ENCODE data around the gene GPX3.

Gene GPX3

DNA sequence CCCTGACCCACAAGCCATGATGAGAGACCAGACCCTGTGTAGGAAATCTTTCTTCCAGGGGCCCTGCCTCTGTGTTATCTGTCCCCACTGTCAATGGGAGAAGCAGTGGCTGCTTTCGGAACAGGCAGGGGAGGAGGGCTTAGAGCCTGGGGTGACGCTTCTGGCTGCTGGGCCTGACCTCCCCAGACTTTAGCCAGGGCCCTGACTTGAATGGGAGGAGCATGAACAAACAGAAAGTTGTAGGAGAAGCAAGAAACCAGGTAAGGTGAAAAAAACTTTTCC lies 12.2 kb upstream of the GPX3 start:
- DNase-seq (ENCODE audit: low read depth, low spot score) = no peak
- no peak overlapping the region for H3K4me3 ChIP-seq (ENCODE audit: low read length)

DNA sequence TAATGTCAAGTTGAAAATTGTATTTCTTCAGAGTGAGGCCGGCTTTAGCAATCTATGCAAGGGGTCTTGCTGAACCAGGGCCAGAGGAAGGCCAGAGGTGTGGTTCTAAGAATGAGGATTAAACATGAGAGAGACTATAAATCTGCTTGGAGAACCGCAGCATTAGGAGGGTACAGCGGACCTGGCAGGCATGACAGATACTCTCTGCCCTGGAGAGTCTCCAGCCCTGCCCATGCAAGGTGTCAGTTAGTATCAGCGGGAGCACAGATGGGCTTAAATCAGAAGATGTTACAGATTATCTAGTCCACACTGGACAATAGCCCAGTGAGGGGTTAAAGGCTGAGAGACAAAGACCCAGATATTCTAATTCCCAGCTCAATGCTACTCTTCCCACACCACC lies 11.5 kb upstream of the GPX3 start:
- H3K4me3 ChIP-seq (ENCODE audit: low read length) = no peak overlapping the region
- DNase-seq (ENCODE audit: low read depth, low spot score) = no peak

DNA sequence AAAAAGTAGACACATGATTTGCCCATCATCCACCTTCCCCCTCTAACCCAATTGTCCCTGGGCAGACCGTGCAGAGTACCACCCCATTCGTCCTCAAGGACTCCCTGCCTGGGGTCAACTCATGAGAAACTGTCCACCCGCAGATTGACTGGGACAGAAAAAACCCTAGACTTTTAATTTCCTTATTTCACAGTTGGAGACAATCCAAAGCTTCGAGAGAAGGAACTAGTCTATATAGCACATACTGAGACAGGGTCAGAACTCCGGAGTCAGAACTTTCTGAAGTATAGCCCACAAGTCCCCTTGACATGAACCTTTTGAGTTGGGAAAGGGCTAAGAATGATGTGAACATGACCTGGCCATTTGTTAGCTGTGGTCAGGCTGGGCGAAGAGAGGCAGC lies 7.5 kb upstream of the GPX3 start:
- no peak for DNase-seq (ENCODE audit: low read depth, low spot score)
- H3K4me3 ChIP-seq (ENCODE audit: low read length) = no peak overlapping the region

DNA sequence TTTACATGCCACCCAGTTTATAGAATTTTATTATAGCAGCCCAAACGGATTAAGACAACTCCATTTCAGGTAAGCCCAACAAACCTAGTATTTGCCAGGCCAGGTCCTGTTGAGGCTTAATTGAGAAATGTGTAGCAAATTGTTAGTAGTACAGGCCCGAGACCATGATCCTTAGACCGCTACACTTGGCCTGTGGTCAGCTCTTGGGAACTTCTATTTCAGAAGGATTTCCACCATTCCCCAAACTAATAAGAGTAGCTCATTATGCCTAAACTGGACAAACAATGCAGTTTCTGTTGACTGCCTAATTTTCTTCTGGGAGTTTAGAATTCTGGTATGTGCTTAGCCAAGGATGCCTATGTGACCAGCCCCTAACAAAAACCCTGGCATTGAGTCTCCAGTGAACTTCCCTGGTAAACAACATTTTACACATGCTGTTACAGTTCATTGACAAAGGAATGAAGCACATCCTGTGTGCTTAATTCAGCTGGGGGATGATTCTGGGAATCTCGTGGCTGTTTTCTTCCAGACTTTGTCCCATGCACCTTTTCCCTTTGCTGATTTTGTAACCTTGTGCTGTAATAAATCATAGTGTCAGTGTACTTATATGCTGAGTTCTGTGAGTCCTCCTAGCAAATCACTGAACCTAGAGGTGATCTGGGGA lies 5.6 kb upstream of the GPX3 start:
- no peak for DNase-seq (ENCODE audit: low read depth, low spot score)
- H3K4me3 ChIP-seq (ENCODE audit: low read length) = no peak overlapping the region

DNA sequence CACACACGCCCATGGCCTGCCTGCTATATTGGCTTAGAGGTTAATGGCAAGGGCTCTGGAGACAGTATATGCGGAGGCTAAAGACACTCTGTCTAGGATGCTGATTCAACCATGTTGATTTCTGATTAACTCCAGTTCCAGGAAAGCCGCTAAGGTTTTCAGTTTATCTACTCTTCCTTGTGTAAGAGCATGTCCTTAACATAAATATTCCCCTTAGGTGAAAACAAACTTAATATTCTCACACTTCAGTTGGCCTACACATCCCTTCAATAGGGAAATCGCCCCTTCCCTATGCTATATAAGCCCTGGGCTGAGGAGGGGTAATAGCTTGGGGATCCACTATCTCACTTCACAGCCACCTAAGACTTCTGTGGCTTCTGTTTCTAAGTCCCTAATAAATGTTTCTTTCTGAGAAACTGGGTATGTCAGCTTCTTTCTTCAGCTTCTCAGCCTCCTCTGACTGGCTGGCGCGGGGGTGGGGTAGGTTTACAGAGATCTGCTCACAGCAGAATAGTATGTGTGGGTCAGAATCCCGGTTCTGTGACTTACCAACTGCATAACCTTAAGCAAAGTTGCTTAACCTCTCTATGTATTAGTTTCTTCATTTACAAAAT lies 4.3 kb upstream of the GPX3 start:
- H3K4me3 ChIP-seq (ENCODE audit: low read length) = no peak overlapping the region
- no peak for DNase-seq (ENCODE audit: low read depth, low spot score)

DNA sequence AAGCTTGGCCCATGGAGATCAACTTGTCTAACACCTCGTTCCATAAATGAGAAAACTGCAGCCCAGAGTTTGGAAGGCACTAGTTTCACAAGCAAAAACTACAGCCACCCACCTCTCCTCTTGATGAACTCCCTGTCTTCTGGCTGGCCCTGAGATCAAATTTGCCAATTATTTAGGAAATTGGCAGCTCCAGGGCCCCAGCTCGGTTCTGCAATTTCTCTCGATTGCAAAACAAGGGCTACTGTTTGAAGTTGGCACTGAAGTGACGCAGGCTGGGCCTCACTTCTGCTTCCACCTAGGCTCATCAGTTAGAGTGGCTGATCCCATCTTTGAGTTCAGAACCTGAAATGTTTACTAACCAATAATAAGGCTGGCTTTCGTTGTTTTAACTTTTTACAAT lies 3.7 kb upstream of the GPX3 start:
- H3K4me3 ChIP-seq (ENCODE audit: low read length) = no peak overlapping the region
- DNase-seq (ENCODE audit: low read depth, low spot score) = no peak

DNA sequence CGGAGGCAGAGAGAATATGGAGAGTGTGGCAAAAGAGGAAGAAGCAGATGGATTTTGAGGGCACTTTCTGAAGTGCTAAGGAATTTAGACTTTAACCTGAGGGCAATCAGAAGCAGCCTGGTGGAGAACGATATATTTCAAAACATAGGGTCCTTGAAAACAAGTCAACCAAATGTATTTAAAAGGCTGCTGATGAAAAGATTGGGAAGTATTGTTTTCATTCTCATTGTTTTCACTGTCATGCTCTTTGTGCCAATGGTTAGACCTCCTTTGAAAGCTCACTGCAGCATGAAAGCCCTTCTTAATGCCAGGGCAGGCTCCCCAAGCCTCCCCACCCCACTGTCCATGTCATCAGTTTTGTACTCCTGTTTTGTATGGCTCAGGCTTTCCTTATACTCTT lies 2.5 kb upstream of the GPX3 start:
- H3K4me3 ChIP-seq (ENCODE audit: low read length) = no peak overlapping the region
- no peak for DNase-seq (ENCODE audit: low read depth, low spot score)

DNA sequence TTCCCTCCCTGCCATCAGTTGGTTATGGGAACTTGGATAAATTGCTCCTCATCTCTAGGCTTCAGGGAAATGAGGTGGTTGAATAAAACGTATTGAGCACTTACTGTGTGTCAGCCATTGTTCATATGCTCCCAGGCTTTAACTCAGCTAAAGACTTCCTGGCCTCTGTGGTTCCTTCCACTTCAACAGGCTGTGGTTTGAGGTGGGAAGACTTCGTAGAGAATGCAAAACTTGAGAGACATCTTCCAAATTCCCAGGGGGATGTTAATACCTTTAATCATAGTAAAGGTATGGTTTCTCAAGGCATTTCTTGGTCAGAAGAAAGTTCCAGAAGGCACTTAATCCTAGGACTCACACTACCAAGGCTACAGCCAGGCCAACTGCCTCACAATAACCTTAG lies 1.5 kb upstream of the GPX3 start:
- H3K4me3 ChIP-seq (ENCODE audit: low read length) = no peak overlapping the region
- peak; percentile 60 for DNase-seq (ENCODE audit: low read depth, low spot score)

DNA sequence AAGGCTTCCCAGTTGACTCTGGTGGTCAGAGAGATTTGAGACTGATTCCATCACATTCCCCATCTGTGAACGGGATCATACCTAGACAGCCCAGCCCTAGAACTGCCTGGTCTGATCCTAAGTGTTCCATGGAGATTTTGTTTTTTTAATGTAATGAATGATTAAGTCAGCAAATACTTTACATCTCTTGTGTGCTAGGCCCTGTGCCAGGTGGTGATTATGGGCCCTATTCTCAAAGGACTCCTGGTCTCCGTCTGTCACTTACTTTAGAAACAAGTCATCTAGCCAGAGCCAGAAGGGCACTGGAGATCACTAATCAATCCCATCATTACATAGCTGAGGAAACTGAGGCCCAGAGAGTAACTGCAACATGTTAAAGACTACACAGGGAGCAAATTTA lies 1.1 kb upstream of the GPX3 start:
- no peak for DNase-seq (ENCODE audit: low read depth, low spot score)
- no peak overlapping the region for H3K4me3 ChIP-seq (ENCODE audit: low read length)

DNA sequence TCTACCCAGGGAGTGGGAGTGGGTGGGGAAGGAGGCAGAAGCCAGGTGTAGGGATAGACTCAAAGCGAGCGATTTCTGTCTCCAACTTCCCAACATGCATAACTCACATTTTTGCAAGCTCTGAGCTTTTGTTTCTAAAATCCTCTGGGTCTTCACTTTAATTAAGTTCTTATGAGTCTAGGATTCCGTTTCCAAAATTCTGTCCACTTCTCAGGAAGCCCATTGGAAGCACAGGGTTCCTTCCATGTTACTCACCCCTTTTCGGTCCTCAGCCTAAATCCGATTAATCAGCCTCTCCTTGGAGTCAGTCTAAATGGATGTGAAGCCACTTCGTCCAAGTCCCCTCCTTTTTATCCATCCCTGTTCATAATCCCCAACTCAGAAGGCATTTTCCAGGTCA lies 1.4 kb downstream of the GPX3 start:
- H3K4me3 ChIP-seq (ENCODE audit: low read length) = no peak overlapping the region
- no peak for DNase-seq (ENCODE audit: low read depth, low spot score)

DNA sequence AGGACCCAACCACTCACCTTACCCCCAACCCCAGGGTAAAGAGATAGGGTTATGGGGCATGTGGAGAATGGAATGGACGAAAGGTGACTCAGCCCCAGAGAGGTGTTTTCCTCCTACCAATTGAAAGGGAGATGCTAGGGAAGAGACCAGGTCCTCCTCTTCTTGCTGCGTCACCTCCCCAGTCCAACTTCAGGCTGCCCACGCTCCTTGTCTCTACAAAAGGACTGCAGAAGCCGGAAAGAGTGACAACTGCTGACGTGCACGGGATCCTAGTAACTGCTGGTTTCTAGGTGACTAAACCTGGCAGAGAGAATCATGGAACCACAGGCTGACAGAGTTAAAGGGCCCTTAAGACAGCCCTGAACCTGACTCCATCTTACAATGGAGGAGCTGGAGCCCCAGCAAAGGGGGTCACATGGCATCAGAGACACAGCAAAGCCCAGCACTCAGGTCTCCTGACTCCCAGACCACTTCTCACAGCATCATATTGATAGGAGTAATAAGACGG lies 2.2 kb downstream of the GPX3 start:
- no peak for DNase-seq (ENCODE audit: low read depth, low spot score)
- no peak overlapping the region for H3K4me3 ChIP-seq (ENCODE audit: low read length)

DNA sequence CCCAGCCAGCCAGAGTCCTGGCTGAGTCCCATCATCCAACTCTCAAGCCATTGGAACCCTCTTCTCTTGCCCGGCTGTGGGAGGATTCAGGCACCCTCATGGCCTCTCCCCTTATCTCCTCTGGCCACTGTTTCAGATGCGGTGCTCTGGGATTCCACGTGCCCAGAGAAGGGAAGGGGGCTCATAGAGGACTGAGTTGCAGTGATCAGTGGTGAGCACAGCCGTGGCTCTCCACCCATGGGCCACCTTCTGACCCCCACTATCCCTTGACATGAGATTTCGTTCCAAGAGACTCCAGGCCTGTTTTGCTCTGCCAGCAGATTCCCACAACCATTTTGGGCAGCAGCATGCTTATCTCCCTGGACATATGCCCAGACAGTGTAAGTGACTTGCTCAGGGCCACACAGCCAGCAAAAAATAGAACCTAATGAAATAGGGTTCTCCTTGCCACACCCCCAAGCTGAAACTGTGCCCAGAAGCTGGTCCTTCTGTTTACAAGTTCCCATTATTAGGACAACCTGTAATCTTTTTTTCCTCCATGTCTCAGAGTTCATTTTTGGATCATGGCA lies 2.7 kb downstream of the GPX3 start:
- H3K4me3 ChIP-seq (ENCODE audit: low read length) = no peak overlapping the region

DNA sequence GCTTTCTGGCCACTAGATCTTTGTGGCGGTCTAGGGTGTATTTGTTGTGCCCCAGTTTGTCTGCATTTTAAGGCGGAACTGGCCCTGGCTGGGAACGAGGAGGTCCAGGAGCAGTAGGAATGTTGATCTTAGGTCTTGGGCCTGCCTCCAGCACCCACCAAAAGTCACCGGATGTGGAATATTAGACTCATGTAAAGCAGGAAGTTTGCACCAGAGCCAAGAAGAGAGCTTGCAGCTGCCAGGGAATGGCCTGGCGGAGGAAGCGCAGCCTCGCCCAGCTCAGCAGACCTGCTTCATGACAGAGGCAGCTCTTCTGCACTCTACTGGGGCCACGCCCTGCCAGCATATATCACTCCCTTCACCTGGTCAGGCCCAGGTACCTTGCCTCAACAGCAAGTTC lies 3.3 kb downstream of the GPX3 start:
- no peak overlapping the region for H3K4me3 ChIP-seq (ENCODE audit: low read length)
- DNase-seq (ENCODE audit: low read depth, low spot score) = no peak

More for the DNA sequence above, 2.7 kb downstream of the GPX3 start:
- DNase-seq (ENCODE audit: low read depth, low spot score) = no peak

DNA sequence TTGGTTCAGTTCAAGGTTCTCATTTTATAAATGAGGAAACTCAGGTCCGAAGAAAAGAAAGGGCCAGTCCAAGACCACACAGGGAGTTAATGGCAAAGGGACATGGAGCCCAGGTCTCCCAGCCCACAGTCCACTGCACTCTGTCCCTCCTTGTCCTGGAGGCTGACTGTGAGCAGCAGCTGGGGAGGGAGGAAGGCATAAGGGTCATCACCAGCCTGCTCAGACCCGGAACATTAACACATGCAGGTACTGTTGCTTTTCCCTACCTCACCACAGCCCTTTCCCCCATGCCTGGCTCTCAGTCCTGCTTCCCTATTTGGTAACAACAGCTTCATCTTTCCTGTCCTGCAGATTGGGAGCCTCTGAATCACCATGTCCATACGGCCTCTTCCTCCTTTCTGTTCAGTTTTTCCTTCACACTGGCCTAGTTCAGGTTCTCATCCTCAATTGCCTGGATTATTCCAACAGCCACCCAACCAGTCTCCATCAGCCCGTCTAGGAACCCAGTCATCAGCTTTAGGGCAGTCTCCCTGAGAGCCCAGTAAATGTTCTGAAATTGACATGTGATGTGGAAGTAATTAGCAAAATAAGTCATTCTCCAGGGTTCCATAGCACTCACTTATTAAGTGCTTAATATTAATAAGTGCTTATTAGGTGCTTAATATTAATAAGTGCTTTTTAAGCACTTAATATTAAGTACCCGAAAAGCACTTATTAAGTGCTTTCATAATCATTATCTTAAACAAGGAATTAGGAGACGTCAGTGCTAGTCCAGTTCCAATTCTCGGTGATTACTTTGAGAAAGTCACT lies 4.3 kb downstream of the GPX3 start:
- DNase-seq (ENCODE audit: low read depth, low spot score) = no peak
- no peak overlapping the region for H3K4me3 ChIP-seq (ENCODE audit: low read length)

DNA sequence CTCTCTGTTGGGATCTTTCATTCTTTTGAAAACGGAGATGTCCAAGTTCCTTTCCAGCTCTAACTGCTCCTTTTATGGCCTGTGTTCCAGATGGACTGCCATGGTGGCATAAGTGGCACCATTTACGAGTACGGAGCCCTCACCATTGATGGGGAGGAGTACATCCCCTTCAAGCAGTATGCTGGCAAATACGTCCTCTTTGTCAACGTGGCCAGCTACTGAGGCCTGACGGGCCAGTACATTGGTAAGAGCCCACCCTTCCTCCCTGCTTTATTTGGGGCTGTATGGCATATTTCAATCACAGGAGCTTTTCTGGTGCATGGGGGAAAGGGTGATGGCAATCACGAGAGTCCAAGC lies 4.8 kb downstream of the GPX3 start:
- no peak for DNase-seq (ENCODE audit: low read depth, low spot score)
- no peak overlapping the region for H3K4me3 ChIP-seq (ENCODE audit: low read length)

DNA sequence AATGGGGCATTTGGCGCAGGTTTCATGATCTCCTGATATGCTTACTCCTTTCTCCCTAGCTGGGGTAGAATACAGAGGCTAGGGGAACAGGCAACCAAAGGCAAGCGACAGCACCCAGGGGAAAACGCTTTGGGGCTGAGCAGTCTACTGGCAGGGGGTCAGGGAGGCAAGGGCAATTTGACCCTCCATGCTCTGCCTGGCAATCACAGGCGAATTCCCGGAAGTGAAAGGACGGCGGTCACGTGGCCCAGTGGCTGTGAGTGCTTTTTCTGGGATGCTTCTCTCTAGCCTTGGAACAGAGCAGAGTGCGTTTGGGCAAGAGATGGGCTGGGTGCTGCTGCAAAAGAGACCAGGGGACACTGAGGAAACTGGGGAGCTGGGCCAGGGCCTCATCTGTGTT lies 5.7 kb downstream of the GPX3 start:
- DNase-seq (ENCODE audit: low read depth, low spot score) = no peak
- H3K4me3 ChIP-seq (ENCODE audit: low read length) = no peak overlapping the region

DNA sequence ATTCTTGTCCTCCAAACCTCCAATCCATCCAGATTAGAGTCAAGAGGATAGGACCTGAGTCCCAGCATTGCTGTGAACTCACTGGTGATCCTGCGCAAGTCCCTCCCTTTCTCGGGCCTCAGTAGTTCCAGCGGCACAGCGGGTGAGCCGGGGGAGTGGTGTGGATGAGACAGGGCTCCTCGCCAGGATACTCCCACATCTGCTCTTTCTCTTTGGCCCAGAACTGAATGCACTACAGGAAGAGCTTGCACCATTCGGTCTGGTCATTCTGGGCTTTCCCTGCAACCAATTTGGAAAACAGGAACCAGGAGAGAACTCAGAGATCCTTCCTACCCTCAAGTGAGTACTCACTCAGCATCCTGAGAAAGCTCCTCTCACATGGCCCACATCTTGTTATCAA lies 6.3 kb downstream of the GPX3 start:
- DNase-seq (ENCODE audit: low read depth, low spot score) = no peak
- no peak overlapping the region for H3K4me3 ChIP-seq (ENCODE audit: low read length)

DNA sequence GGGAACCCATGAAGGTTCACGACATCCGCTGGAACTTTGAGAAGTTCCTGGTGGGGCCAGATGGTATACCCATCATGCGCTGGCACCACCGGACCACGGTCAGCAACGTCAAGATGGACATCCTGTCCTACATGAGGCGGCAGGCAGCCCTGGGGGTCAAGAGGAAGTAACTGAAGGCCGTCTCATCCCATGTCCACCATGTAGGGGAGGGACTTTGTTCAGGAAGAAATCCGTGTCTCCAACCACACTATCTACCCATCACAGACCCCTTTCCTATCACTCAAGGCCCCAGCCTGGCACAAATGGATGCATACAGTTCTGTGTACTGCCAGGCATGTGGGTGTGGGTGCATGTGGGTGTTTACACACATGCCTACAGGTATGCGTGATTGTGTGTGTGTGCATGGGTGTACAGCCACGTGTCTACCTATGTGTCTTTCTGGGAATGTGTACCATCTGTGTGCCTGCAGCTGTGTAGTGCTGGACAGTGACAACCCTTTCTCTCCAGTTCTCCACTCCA lies 7.6 kb downstream of the GPX3 start:
- H3K4me3 ChIP-seq (ENCODE audit: low read length) = no peak overlapping the region
- DNase-seq (ENCODE audit: low read depth, low spot score) = no peak

DNA sequence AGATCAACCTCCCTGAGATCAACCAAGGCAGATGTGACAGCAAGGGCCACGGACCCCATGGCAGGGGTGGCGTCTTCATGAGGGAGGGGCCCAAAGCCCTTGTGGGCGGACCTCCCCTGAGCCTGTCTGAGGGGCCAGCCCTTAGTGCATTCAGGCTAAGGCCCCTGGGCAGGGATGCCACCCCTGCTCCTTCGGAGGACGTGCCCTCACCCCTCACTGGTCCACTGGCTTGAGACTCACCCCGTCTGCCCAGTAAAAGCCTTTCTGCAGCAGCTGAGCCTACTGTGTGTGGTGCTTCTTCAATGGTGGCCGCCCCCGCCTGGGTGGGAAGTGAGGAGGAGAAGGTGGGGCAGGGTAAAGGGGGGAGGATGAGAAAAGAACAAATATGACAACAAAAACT lies 8.3 kb downstream of the GPX3 start:
- no peak for DNase-seq (ENCODE audit: low read depth, low spot score)
- H3K4me3 ChIP-seq (ENCODE audit: low read length) = no peak overlapping the region

Data from Jurkat, Clone E6-1 (cell line).